HEK293 (cell line): ENCODE data around the gene TCEA2.

Experiments
- CTCF ChIA-PET: fragments of 350-600 bp; formaldehyde crosslinking; extraction: SDS; loops from one replicate; lab custom pipeline; 2021; ENCODE audit warnings: antibody characterized with exemption; lab: Yijun Ruan, JAX
- POLR2A ChIA-PET: fragments of 300-600 bp; formaldehyde crosslinking; extraction: SDS; loops from one replicate; lab custom pipeline; 2020; ENCODE audit warnings: antibody characterized with exemption, inconsistent platforms; lab: Yijun Ruan, JAX
- H3K27ac ChIP-seq: fragments of 200-500 bp; sonication (Bioruptor generic); 2 replicates; pipeline ENCODE4 v1.5.1; 2014; ENCODE audit warnings: low read depth, low read length, control low read depth, inconsistent platforms; ENCODE audit errors: extremely low read depth
- H3K36me3 ChIP-seq, 2 experiments: fragments of 200-500 bp in 1 of 2; sonication (Bioruptor generic) in 1 of 2; 1 replicate in 1 of 2; 2 replicates in 1 of 2; pipeline ENCODE4 v1.5.1; 2014 to 2017; ENCODE audit warnings: inconsistent platforms in 2 of 2, low read length in 2 of 2; ENCODE audit not compliant: control insufficient read depth in 2 of 2, insufficient read depth in 1 of 2
- H3K4me1 ChIP-seq: fragments of 200-500 bp; sonication (Bioruptor generic); 2 replicates; pipeline ENCODE4 v1.5.1; 2014; ENCODE audit warnings: mild to moderate bottlenecking, low read length, inconsistent platforms; ENCODE audit not compliant: control insufficient read depth, insufficient read depth
- H3K4me3 ChIP-seq: 2 replicates; pipeline ENCODE4 v1.5.1; 2011; ENCODE audit warnings: low read depth, mild to moderate bottlenecking, control low read depth, low read length, moderate library complexity
- H3K9me3 ChIP-seq: fragments of 200-500 bp; sonication (Bioruptor generic); 2 replicates; pipeline ENCODE4 v1.5.1; 2014; ENCODE audit warnings: low read depth, low read length, inconsistent platforms; ENCODE audit not compliant: control insufficient read depth, insufficient read depth
- KLF1 ChIP-seq: fragments of 450-650 bp; formaldehyde crosslinking; IDR thresholded peaks from 2 replicates; pipeline ENCODE4 v1.5.1; 2016; ENCODE audit warnings: missing biosample characterization, missing genetic modification characterization
- ZIC2 ChIP-seq: fragments of 450-650 bp; formaldehyde crosslinking; IDR thresholded peaks from 2 replicates; pipeline ENCODE4 v1.5.1; 2016; ENCODE audit warnings: missing biosample characterization, missing genetic modification characterization
- ZNF2 ChIP-seq: fragments of 450-650 bp; formaldehyde crosslinking; IDR thresholded peaks from 2 replicates; pipeline ENCODE4 v1.5.1; 2016; ENCODE audit warnings: missing biosample characterization, missing genetic modification characterization
- ZNF302 ChIP-seq: fragments of 450-650 bp; formaldehyde crosslinking; IDR thresholded peaks from 2 replicates; pipeline ENCODE4 v1.5.1; 2016; ENCODE audit warnings: missing biosample characterization, missing genetic modification characterization, low read depth
- ZNF391 ChIP-seq: fragments of 450-650 bp; formaldehyde crosslinking; IDR thresholded peaks from 2 replicates; pipeline ENCODE4 v1.5.1; 2016; ENCODE audit warnings: low read depth, missing biosample characterization, missing genetic modification characterization, borderline replicate concordance
- ZNF530 ChIP-seq: fragments of 450-650 bp; formaldehyde crosslinking; IDR thresholded peaks from 2 replicates; pipeline ENCODE4 v1.5.1; 2016; ENCODE audit warnings: low read depth, missing biosample characterization, missing genetic modification characterization
- ZNF596 ChIP-seq: fragments of 450-650 bp; IDR thresholded peaks from 2 replicates; pipeline ENCODE4 v1.5.0; 2018; ENCODE audit warnings: missing biosample characterization, mild to moderate bottlenecking, missing genetic modification characterization, moderate library complexity
- ZNF707 ChIP-seq: fragments of 450-650 bp; formaldehyde crosslinking; IDR thresholded peaks from 2 replicates; pipeline ENCODE4 v1.5.1; 2016; ENCODE audit warnings: missing biosample characterization, missing genetic modification characterization
- ZNF791 ChIP-seq: fragments of 450-650 bp; formaldehyde crosslinking; IDR thresholded peaks from 2 replicates; pipeline ENCODE4 v1.5.1; 2016; ENCODE audit warnings: missing biosample characterization, missing genetic modification characterization
- TF ChIP-seq, protein P1 (sequence below): fragments of 450-650 bp; formaldehyde crosslinking; IDR thresholded peaks from 2 replicates; pipeline ENCODE4 v1.5.1; 2016; ENCODE audit warnings: missing biosample characterization, missing genetic modification characterization
- TF ChIP-seq, protein P2 (sequence below): fragments of 450-650 bp; IDR thresholded peaks from 2 replicates; pipeline ENCODE4 v1.5.1; 2018; ENCODE audit warnings: missing biosample characterization, missing genetic modification characterization
- TF ChIP-seq, protein P3 (sequence below): fragments of 450-650 bp; formaldehyde crosslinking; IDR thresholded peaks from 2 replicates; pipeline ENCODE4 v1.5.1; 2016; ENCODE audit warnings: missing biosample characterization, missing genetic modification characterization
- TF ChIP-seq, protein P4 (sequence below): fragments of 450-650 bp; formaldehyde crosslinking; IDR thresholded peaks from 2 replicates; pipeline ENCODE4 v1.5.1; 2016; ENCODE audit warnings: missing biosample characterization, missing genetic modification characterization
- TF ChIP-seq, protein P5 (sequence below): fragments of 450-650 bp; formaldehyde crosslinking; IDR thresholded peaks from 2 replicates; pipeline ENCODE4 v1.5.1; 2016; ENCODE audit warnings: missing biosample characterization, missing genetic modification characterization

Gene TCEA2

DNA sequence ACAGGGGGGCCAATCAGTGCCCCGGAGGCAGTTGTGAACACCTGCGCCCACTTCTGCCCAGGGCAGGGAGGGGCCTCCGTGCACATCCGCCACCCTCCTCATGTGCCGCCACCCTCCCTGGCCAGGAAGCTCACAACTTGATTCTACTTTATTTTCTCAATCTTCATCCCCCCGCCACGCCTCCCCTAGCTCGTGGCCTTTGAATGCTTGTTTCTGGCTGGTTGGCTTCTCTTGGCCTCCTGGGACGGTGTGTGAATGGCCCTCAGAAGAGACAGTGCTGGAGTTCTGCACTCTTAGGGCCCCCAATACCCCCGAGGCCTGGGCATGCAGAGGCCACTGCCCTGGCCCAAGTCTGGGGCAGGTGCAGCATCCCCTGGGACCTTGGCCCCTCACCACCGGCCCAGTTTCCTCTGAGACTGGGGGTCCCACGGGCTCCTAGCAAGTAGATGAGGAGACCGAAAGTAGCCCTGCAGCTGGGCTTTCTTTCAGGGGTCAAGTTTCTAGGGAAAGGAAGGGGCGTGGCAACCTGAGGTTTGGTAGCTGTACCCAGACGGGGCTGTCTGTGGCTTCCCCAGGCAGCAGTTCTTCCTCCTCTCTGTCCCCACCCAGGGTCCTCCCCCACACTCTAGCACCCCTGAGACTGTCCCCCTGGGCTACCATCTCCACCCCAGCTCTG is 15.0 kb downstream of the TCEA2 start (continued):
- TF ChIP-seq, protein P1, sequence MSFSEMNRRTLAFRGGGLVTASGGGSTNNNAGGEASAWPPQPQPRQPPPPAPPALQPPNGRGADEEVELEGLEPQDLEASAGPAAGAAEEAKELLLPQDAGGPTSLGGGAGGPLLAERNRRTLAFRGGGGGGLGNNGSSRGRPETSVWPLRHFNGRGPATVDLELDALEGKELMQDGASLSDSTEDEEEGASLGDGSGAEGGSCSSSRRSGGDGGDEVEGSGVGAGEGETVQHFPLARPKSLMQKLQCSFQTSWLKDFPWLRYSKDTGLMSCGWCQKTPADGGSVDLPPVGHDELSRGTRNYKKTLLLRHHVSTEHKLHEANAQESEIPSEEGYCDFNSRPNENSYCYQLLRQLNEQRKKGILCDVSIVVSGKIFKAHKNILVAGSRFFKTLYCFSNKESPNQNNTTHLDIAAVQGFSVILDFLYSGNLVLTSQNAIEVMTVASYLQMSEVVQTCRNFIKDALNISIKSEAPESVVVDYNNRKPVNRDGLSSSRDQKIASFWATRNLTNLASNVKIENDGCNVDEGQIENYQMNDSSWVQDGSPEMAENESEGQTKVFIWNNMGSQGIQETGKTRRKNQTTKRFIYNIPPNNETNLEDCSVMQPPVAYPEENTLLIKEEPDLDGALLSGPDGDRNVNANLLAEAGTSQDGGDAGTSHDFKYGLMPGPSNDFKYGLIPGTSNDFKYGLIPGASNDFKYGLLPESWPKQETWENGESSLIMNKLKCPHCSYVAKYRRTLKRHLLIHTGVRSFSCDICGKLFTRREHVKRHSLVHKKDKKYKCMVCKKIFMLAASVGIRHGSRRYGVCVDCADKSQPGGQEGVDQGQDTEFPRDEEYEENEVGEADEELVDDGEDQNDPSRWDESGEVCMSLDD (tag by site-specific recombination): 0 out of 2 replicates have a peak, but pooled peaks have one; percentile 2
- TF ChIP-seq, protein P2, sequence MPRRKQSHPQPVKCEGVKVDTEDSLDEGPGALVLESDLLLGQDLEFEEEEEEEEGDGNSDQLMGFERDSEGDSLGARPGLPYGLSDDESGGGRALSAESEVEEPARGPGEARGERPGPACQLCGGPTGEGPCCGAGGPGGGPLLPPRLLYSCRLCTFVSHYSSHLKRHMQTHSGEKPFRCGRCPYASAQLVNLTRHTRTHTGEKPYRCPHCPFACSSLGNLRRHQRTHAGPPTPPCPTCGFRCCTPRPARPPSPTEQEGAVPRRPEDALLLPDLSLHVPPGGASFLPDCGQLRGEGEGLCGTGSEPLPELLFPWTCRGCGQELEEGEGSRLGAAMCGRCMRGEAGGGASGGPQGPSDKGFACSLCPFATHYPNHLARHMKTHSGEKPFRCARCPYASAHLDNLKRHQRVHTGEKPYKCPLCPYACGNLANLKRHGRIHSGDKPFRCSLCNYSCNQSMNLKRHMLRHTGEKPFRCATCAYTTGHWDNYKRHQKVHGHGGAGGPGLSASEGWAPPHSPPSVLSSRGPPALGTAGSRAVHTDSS (tag by site-specific recombination): no peak
- TF ChIP-seq ZIC2 (tag by site-specific recombination) (no peak), ZNF530 (tag by site-specific recombination) (no peak), ZNF707 (tag by site-specific recombination) (no peak), ZNF302 (tag by site-specific recombination) (no peak), ZNF391 (no peak), ZNF2 (tag by site-specific recombination) (no peak), ZNF791 (tag by site-specific recombination) (no peak), KLF1 (tag by site-specific recombination) (peak; percentile 48; the same call in 1 of the 2 replicates)
- TF ChIP-seq, protein P3, sequence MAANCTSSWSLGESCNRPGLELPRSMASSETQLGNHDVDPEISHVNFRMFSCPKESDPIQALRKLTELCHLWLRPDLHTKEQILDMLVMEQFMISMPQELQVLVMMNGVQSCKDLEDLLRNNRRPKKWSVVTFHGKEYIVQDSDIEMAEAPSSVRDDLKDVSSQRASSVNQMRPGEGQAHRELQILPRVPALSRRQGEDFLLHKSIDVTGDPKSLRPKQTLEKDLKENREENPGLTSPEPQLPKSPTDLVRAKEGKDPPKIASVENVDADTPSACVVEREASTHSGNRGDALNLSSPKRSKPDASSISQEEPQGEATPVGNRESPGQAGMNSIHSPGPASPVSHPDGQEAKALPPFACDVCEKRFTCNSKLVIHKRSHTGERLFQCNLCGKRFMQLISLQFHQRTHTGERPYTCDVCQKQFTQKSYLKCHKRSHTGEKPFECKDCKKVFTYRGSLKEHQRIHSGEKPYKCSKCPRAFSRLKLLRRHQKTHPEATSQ (tag by site-specific recombination): no peak
- TF ChIP-seq, protein P4, sequence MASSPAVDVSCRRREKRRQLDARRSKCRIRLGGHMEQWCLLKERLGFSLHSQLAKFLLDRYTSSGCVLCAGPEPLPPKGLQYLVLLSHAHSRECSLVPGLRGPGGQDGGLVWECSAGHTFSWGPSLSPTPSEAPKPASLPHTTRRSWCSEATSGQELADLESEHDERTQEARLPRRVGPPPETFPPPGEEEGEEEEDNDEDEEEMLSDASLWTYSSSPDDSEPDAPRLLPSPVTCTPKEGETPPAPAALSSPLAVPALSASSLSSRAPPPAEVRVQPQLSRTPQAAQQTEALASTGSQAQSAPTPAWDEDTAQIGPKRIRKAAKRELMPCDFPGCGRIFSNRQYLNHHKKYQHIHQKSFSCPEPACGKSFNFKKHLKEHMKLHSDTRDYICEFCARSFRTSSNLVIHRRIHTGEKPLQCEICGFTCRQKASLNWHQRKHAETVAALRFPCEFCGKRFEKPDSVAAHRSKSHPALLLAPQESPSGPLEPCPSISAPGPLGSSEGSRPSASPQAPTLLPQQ (tag by site-specific recombination): no peak

DNA sequence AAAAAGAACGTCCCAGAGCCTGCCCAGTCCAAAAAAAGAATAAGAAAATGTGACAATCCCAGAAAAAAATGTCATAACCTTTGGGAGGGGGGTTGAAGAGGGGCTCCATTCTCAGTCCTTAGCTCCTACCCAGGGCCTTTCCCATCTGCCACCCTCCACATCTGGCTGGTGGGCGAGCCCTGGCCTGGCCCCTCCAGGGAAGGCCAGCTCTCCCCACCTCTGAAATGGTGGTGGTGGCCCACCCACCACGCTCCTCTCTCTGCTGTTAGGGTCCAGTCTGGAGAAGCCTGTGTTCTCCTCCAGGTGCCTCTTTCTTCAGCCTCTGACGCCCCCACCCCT is 15.9 kb downstream of the TCEA2 start:
- POLR2A ChIA-PET: no interaction called here
- Histone ChIP-seq H3K36me3 (peaks cover 0 to 7% of the 10 kb centered on the region in 2 experiments; a peak in 1 of 3 replicates), H3K27ac (peak overlapping the region; percentile 68; the same call in 1 of the 2 replicates), H3K4me3 (peak overlapping the region; percentile 51), H3K9me3 (no peaks in the 10 kb centered on the region), H3K4me1 (peaks cover 10% of the 10 kb centered on the region)
- CTCF ChIA-PET: interaction anchor here (1.0 to 1.2 kb wide), 3 partner anchors 9 to 40 kb away, joined by 3 read pairs; no protein-coding TSS in a partner anchor
- TF ChIP-seq, protein P5, sequence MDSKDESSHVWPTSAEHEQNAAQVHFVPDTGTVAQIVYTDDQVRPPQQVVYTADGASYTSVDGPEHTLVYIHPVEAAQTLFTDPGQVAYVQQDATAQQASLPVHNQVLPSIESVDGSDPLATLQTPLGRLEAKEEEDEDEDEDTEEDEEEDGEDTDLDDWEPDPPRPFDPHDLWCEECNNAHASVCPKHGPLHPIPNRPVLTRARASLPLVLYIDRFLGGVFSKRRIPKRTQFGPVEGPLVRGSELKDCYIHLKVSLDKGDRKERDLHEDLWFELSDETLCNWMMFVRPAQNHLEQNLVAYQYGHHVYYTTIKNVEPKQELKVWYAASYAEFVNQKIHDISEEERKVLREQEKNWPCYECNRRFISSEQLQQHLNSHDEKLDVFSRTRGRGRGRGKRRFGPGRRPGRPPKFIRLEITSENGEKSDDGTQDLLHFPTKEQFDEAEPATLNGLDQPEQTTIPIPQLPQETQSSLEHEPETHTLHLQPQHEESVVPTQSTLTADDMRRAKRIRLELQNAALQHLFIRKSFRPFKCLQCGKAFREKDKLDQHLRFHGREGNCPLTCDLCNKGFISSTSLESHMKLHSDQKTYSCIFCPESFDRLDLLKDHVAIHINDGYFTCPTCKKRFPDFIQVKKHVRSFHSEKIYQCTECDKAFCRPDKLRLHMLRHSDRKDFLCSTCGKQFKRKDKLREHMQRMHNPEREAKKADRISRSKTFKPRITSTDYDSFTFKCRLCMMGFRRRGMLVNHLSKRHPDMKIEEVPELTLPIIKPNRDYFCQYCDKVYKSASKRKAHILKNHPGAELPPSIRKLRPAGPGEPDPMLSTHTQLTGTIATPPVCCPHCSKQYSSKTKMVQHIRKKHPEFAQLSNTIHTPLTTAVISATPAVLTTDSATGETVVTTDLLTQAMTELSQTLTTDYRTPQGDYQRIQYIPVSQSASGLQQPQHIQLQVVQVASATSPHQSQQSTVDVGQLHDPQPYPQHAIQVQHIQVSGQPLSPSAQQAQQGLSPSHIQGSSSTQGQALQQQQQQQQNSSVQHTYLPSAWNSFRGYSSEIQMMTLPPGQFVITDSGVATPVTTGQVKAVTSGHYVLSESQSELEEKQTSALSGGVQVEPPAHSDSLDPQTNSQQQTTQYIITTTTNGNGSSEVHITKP (tag by site-specific recombination): peak; percentile 50
- no peak for TF ChIP-seq ZNF596
